ENCODE measurements around the gene ZNF280C. TPM values are rescaled to one million over a fixed set of nuclear protein-coding genes. Genes with fewer than 3 reads are reported as not detected.

ZNF280C gene
- total RNA-seq, 1 experiment from 2014 or later, result 12.9 TPM

DNA sequence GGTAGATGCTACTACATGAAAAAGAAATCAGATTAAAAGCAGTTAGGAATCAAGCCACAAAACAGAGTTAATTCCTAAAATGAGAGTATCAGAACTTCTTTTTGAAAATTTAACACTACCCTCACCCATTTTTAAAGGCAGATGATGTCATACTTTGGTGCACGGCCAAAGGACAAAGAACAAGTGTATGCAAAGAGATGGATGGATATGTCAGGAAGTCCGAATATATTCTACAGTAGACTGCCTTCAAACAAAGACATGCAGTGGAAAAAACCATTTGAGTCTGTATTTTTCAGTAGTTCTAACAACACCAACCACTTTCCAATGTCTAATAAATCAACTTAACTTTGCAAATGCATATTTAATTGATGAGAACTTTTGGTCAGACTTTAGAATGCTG lies 105.3 kb downstream of the ZNF280C start:
- peaks cover 24% of the 10 kb centered on the region for H3K4me1 ChIP-seq (ENCODE audit: control insufficient read depth, insufficient read depth, low read length)
- ChIA-PET CTCF (no interaction called here), POLR2A (no interaction called here)
- no peaks in the 10 kb centered on the region for H3K9me3 ChIP-seq (ENCODE audit: control insufficient read depth, insufficient read depth, low read depth, low read length)
- TF ChIP-seq, protein P1, sequence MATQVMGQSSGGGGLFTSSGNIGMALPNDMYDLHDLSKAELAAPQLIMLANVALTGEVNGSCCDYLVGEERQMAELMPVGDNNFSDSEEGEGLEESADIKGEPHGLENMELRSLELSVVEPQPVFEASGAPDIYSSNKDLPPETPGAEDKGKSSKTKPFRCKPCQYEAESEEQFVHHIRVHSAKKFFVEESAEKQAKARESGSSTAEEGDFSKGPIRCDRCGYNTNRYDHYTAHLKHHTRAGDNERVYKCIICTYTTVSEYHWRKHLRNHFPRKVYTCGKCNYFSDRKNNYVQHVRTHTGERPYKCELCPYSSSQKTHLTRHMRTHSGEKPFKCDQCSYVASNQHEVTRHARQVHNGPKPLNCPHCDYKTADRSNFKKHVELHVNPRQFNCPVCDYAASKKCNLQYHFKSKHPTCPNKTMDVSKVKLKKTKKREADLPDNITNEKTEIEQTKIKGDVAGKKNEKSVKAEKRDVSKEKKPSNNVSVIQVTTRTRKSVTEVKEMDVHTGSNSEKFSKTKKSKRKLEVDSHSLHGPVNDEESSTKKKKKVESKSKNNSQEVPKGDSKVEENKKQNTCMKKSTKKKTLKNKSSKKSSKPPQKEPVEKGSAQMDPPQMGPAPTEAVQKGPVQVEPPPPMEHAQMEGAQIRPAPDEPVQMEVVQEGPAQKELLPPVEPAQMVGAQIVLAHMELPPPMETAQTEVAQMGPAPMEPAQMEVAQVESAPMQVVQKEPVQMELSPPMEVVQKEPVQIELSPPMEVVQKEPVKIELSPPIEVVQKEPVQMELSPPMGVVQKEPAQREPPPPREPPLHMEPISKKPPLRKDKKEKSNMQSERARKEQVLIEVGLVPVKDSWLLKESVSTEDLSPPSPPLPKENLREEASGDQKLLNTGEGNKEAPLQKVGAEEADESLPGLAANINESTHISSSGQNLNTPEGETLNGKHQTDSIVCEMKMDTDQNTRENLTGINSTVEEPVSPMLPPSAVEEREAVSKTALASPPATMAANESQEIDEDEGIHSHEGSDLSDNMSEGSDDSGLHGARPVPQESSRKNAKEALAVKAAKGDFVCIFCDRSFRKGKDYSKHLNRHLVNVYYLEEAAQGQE (IDR thresholded peaks at IDR 0.05; ENCODE audit: insufficient read depth in 1 of 2, low read depth in 2 of 2, low read length in 1 of 2), result no peak
- TF ChIP-seq POLR2AphosphoS5 (IDR thresholded peaks at IDR 0.05; ENCODE audit: low read depth, low read length) (no peak), SIN3A (IDR thresholded peaks at IDR 0.05; ENCODE audit: borderline replicate concordance, insufficient read depth, low read depth, low read length) (no peak), TCF7L2 (IDR thresholded peaks at IDR 0.05; ENCODE audit: low read depth, low read length) (no peak)
- TF ChIP-seq, protein P2, sequence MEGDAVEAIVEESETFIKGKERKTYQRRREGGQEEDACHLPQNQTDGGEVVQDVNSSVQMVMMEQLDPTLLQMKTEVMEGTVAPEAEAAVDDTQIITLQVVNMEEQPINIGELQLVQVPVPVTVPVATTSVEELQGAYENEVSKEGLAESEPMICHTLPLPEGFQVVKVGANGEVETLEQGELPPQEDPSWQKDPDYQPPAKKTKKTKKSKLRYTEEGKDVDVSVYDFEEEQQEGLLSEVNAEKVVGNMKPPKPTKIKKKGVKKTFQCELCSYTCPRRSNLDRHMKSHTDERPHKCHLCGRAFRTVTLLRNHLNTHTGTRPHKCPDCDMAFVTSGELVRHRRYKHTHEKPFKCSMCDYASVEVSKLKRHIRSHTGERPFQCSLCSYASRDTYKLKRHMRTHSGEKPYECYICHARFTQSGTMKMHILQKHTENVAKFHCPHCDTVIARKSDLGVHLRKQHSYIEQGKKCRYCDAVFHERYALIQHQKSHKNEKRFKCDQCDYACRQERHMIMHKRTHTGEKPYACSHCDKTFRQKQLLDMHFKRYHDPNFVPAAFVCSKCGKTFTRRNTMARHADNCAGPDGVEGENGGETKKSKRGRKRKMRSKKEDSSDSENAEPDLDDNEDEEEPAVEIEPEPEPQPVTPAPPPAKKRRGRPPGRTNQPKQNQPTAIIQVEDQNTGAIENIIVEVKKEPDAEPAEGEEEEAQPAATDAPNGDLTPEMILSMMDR (IDR thresholded peaks at IDR 0.05), result no peak
- intact Hi-C loops (cut with micrococcal nuclease; ENCODE audit: unreplicated experiment), result no loop called here
- no TSS peak for BruUV-seq (replicated peaks)
- no peak overlapping the region for H3K27ac ChIP-seq (ENCODE audit: low read length)
- in situ Hi-C loops (cut with HindIII; ENCODE audit: low pct_unique_long_range_greater_than_20kb, low sequenced_read_pairs), result no loop called here
- H3K27me3 ChIP-seq (ENCODE audit: control insufficient read depth, insufficient read depth, low read length), result no peaks in the 10 kb centered on the region
- peak overlapping the region in 1 of 2 experiments; percentile 15; a peak in 1 of 4 replicates for H3K4me3 ChIP-seq (ENCODE audit: low read depth in 2 of 2, low read length in 2 of 2)
- no peaks in the 10 kb centered on the region for H3K36me3 ChIP-seq (ENCODE audit: control insufficient read depth, insufficient read depth, low read length)
- no peak for ATAC-seq
- no peak for DNase-seq (ENCODE audit: low read depth, low spot score)

DNA sequence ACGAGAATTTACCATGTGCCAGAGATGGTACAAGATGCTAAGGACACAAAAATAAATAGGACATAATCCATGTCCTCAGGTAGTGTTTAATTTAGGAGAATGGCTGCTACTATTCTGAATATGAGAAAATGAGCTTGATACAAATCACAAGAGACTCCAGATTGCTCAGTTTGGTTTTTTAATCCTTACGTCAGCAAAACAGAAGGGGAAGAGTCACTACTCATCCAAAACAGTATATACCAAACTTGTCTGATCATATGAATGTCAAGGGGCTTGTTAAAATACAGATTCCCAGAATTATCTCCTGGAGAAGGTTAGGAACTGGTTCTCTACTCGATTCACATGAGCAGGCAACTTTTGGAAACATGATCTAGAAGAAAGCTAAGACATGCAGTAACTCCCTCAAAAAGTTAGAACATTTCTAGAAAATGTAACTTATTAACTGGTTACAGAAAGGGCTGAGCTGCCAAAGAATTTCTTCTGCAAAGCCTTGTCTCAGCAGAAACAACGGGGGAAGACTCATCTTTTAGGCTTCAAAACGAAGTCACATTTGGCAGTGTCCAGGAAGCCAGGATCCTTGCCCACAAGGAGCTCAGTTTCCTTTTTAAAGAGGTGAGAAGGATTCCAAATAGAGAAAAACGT lies 106.5 kb downstream of the ZNF280C start:
- CTCF ChIA-PET, result no interaction called here

More for the DNA sequence above, 106.5 kb downstream of the ZNF280C start:
- no peaks in the 10 kb centered on the region for H3K9me3 ChIP-seq (ENCODE audit: control insufficient read depth, insufficient read depth, low read depth, low read length)
- no peak for ATAC-seq
- no peak overlapping the region for H3K4me3 ChIP-seq (ENCODE audit: low read depth in 2 of 2, low read length in 2 of 2)
- no peaks in the 10 kb centered on the region for H3K27me3 ChIP-seq (ENCODE audit: control insufficient read depth, insufficient read depth, low read length)
- intact Hi-C loops (cut with micrococcal nuclease; ENCODE audit: unreplicated experiment) (no loop called here), in situ Hi-C loops (cut with HindIII; ENCODE audit: low pct_unique_long_range_greater_than_20kb, low sequenced_read_pairs) (no loop called here)
- no peak for TF ChIP-seq POLR2AphosphoS5 (IDR thresholded peaks at IDR 0.05; ENCODE audit: low read depth, low read length)
- no peak for TF ChIP-seq TCF7L2 (IDR thresholded peaks at IDR 0.05; ENCODE audit: low read depth, low read length)
- TF ChIP-seq, protein P2 (IDR thresholded peaks at IDR 0.05), result no peak
- TF ChIP-seq SIN3A (IDR thresholded peaks at IDR 0.05; ENCODE audit: borderline replicate concordance, insufficient read depth, low read depth, low read length), result no peak
- TF ChIP-seq, protein P1 (IDR thresholded peaks at IDR 0.05; ENCODE audit: insufficient read depth in 1 of 2, low read depth in 2 of 2, low read length in 1 of 2), result no peak
- H3K36me3 ChIP-seq (ENCODE audit: control insufficient read depth, insufficient read depth, low read length), result no peaks in the 10 kb centered on the region
- no TSS peak for BruUV-seq (replicated peaks)
- POLR2A ChIA-PET, result no interaction called here
- no peak overlapping the region for H3K27ac ChIP-seq (ENCODE audit: low read length)
- DNase-seq (ENCODE audit: low read depth, low spot score), result no peak
- H3K4me1 ChIP-seq (ENCODE audit: control insufficient read depth, insufficient read depth, low read length), result peaks cover 24% of the 10 kb centered on the region

Measured in Panc1 (cell line).